MCF 10A (cell line): ENCODE measurements around the gene GMPPA. TPM values are rescaled to one million over a fixed set of nuclear protein-coding genes. Genes with fewer than 3 reads are reported as not detected.

Source experiments
- BruUV-seq: library from RNA; stranded (reverse); fragments of 400-500 nt; replicated peaks from 2 replicates; lab custom pipeline; 2021; lab: Mats Ljungman, UMichigan
- CTCF ChIA-PET: fragments of 300-600 bp; sonication (Branson Sonifier 250); formaldehyde crosslinking; extraction: SDS; loops from one replicate; lab custom pipeline; 2021; ENCODE audit warnings: antibody characterized with exemption, inconsistent platforms; lab: Yijun Ruan, JAX
- POLR2A ChIA-PET: fragments of 300-600, 350-650 bp; sonication (Branson Sonifier 250); formaldehyde crosslinking; extraction: SDS; loops from one replicate; lab custom pipeline; 2020; ENCODE audit warnings: antibody characterized with exemption, inconsistent platforms; lab: Yijun Ruan, JAX
- DNase-seq: peaks from one replicate; pipeline ENCODE4 v3.0.0-alpha.2; 2018; ENCODE audit not compliant: unreplicated experiment
- H3K27ac Mint-ChIP-seq: one replicate; pipeline ENCODE4 v1.8.0; 2022; ENCODE audit warnings: mild to moderate bottlenecking, low read depth, mixed read lengths; ENCODE audit not compliant: unreplicated experiment
- H3K27me3 Mint-ChIP-seq: one replicate; pipeline ENCODE4 v1.8.0; 2022; ENCODE audit warnings: mixed read lengths; ENCODE audit not compliant: insufficient read depth, unreplicated experiment
- H3K36me3 Mint-ChIP-seq: one replicate; pipeline ENCODE4 v1.8.0; 2022; ENCODE audit warnings: mild to moderate bottlenecking, moderate library complexity, mixed read lengths; ENCODE audit not compliant: insufficient read depth, unreplicated experiment
- H3K4me1 Mint-ChIP-seq: one replicate; pipeline ENCODE4 v1.8.0; 2022; ENCODE audit warnings: mixed read lengths; ENCODE audit not compliant: insufficient read depth, unreplicated experiment
- H3K4me3 Mint-ChIP-seq: one replicate; pipeline ENCODE4 v1.8.0; 2022; ENCODE audit warnings: mild to moderate bottlenecking, moderate library complexity, mixed read lengths; ENCODE audit not compliant: unreplicated experiment
- H3K9me3 Mint-ChIP-seq: one replicate; pipeline ENCODE4 v1.8.0; 2022; ENCODE audit warnings: mixed read lengths; ENCODE audit not compliant: unreplicated experiment
- CTCF ChIP-seq: fragments of 200-600 bp; IDR thresholded peaks from one replicate; pipeline ENCODE4 v1.8.0; 2022; ENCODE audit warnings: antibody characterized with exemption, mild to moderate bottlenecking; ENCODE audit not compliant: unreplicated experiment
- intact Hi-C: fragments of 100-400 bp; cut with micrococcal nuclease; formaldehyde crosslinking; loops from 2 replicates; pipeline ENCODE4 v1.14.1; 2022
- total RNA-seq: library from RNA; stranded (reverse); gene quantifications from 2 replicates; pipeline ENCODE4 v1.2.3, GENCODE V29; 2022

The GMPPA gene
- total RNA-seq, 1 experiment from 2014 or later = 70.7 TPM

DNA sequence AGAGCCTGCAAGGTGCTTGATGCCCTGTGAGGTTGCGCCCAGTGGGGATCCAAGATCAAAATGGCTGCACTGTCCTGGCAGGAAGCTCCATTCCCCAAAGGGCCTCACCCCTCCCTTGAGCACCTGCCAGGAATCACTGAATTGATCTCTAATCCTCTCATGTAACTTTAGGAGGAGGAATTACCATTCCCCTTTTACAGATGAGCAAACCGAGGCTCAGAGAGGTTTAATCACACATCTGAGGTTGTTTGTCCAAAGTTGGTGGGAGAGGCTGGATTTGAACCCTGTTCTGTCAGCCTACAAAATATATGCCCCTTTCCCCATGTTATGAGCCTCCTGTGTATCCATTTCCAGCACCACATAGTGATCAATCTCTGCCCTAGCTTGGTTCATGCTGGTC is 26.1 kb downstream of the GMPPA start:
- ChIA-PET CTCF (interaction anchor here (1.8 to 11.3 kb wide), 2 partner anchors 25 to 124 kb away, joined by 5 to 287 read pairs; partner anchors contain the start of gene GMPPA), POLR2A (interaction anchor here (1.5 kb wide), 1 partner anchor 164 kb away, joined by 3 read pairs; no protein-coding TSS in a partner anchor)
- intact Hi-C loops = no loop called here
- Mint-ChIP-seq H3K4me1 (peaks cover 18% of the 10 kb centered on the region), H3K27ac (no peak overlapping the region), H3K36me3 (no peaks in the 10 kb centered on the region), H3K9me3 (no peaks in the 10 kb centered on the region), H3K27me3 (peaks cover 58% of the 10 kb centered on the region), H3K4me3 (no peak overlapping the region)
- no peak for TF ChIP-seq CTCF
- no TSS peak for BruUV-seq
- no peak for DNase-seq

GRCh38 chr2:219525533-219526232 is 27.0 kb downstream of the GMPPA start:
- peaks cover 66% of the 10 kb centered on the region for H3K27me3 Mint-ChIP-seq
- intact Hi-C loops = no loop called here
- H3K36me3 Mint-ChIP-seq = no peaks in the 10 kb centered on the region
- no peak overlapping the region for H3K4me3 Mint-ChIP-seq
- no peaks in the 10 kb centered on the region for H3K9me3 Mint-ChIP-seq
- H3K4me1 Mint-ChIP-seq = peaks cover 13% of the 10 kb centered on the region
- no peak for TF ChIP-seq CTCF
- no peak for DNase-seq
- POLR2A ChIA-PET = interaction anchor here (0.9 to 1.5 kb wide), 2 partner anchors 18 to 163 kb away, joined by 3 read pairs; partner anchors contain the start of gene TMEM198
- CTCF ChIA-PET = interaction anchor here (0.5 to 11.3 kb wide), 8 partner anchors 16 to 161 kb away, joined by 3 to 287 read pairs (median 3); no protein-coding TSS in a partner anchor
- no peak overlapping the region for H3K27ac Mint-ChIP-seq
- no TSS peak for BruUV-seq

DNA sequence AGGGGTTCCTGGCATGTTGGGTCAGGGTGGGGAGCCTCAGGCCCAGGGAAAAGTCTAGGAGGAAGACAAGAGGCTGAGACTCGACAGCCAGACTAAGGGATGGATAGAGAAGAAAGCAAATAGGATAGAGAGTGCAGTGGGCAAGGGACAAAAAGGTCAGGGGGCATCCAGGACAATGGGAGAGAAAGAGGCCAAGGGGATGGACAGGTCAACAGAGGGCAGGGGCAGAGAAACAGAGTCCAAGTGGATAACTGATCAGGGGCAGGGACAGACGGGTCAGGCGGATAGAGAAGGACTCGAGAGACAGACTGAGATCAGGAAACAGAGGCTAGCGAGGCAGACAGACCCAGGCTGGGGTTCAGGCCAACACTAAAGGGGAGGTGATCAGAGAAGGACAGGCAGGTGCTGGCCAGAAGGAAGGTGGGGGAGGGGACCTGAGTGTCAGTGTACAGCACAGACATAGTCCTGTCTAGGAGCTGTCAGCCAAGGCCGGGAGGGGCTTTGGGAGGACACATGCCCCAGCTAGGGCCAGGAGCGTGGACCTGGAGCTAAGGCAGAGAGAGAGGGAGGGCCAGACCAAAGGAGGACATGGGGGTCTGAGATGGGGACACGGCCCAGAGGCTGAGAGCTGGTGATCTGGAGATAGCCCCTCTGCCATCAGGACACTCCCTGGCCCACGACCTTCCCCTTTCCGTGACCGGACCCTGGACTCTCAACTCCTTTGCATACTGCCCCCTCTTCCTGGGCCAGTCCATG is 27.8 kb downstream of the GMPPA start:
- H3K4me1 Mint-ChIP-seq = peaks cover 8% of the 10 kb centered on the region
- no peaks in the 10 kb centered on the region for H3K9me3 Mint-ChIP-seq
- no peak overlapping the region for H3K27ac Mint-ChIP-seq
- ChIA-PET POLR2A (interaction anchor here (1.1 to 1.4 kb wide), 2 partner anchors 31 to 123 kb away, joined by 3 to 5 read pairs; a partner anchor contains a TSS), CTCF (interaction anchor here (0.5 to 11.3 kb wide), 6 partner anchors 17 to 125 kb away, joined by 3 to 287 read pairs (median 4); partner anchors contain the start of gene GMPPA)
- H3K4me3 Mint-ChIP-seq = no peak overlapping the region
- no TSS peak for BruUV-seq
- DNase-seq = no peak
- TF ChIP-seq CTCF = no peak
- H3K27me3 Mint-ChIP-seq = peaks cover 71% of the 10 kb centered on the region
- intact Hi-C loops = no loop called here
- H3K36me3 Mint-ChIP-seq = no peaks in the 10 kb centered on the region

- no peak for TF ChIP-seq CTCF
- Mint-ChIP-seq H3K9me3 (no peaks in the 10 kb centered on the region), H3K27ac (no peak overlapping the region), H3K4me3 (no peak overlapping the region), H3K27me3 (peaks cover 67% of the 10 kb centered on the region), H3K36me3 (no peaks in the 10 kb centered on the region), H3K4me1 (peaks cover 3% of the 10 kb centered on the region)
- intact Hi-C loops = no loop called here
- CTCF ChIA-PET = interaction anchor here (0.5 to 11.3 kb wide), 10 partner anchors 8 to 368 kb away, joined by 3 to 287 read pairs (median 5); partner anchors contain the start of gene GMPPA
- POLR2A ChIA-PET = interaction anchor here (1.1 to 1.5 kb wide), 3 partner anchors 31 to 162 kb away, joined by 3 to 5 read pairs (median 3); a partner anchor contains a TSS
- DNase-seq = no peak
- BruUV-seq = no TSS peak
Observed at GRCh38 chr2:219527076-219527394, 28.3 kb downstream of the GMPPA start.
